Measurements from ENCODE around the gene THBS2.

DNA sequence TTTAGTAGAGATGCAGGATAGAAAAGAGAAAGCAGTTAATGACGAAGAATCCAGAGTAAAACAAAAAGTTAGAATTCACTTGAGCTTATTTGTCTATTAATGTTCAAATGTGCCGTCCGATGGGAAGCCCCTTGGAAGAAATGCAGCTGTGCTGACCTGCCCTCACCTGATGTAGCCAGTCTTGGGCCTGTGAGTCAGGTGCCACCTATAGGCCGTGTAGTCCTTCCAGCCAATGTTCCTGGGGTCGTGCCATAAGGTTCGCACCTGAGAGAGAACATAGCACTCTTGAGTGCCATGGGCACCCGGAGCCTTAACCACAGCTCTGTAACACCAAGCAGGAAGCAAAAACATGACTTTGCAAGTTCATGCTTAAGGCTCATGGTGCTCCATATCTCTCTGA, 32.4 kb downstream of the THBS2 start:
- TF ChIP-seq, protein P1, sequence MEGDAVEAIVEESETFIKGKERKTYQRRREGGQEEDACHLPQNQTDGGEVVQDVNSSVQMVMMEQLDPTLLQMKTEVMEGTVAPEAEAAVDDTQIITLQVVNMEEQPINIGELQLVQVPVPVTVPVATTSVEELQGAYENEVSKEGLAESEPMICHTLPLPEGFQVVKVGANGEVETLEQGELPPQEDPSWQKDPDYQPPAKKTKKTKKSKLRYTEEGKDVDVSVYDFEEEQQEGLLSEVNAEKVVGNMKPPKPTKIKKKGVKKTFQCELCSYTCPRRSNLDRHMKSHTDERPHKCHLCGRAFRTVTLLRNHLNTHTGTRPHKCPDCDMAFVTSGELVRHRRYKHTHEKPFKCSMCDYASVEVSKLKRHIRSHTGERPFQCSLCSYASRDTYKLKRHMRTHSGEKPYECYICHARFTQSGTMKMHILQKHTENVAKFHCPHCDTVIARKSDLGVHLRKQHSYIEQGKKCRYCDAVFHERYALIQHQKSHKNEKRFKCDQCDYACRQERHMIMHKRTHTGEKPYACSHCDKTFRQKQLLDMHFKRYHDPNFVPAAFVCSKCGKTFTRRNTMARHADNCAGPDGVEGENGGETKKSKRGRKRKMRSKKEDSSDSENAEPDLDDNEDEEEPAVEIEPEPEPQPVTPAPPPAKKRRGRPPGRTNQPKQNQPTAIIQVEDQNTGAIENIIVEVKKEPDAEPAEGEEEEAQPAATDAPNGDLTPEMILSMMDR (conservative IDR thresholded peaks at IDR 0.05; ENCODE audit: low read length) = no peak
- TF ChIP-seq EZH2phosphoT487 (IDR thresholded peaks at IDR 0.05; ENCODE audit: borderline replicate concordance) = no peak
